Neutrophil (primary cell): Measurements from ENCODE around the gene HRAS.

Experiments
- H3K27ac ChIP-seq: fragments of 200-600 bp; sonication (generic); 2 replicates; pipeline ENCODE4 v1.5.1; 2016; ENCODE audit warnings: mild to moderate bottlenecking, moderate library complexity
- H3K27me3 ChIP-seq: fragments of 200-600 bp; sonication (generic); 2 replicates; pipeline ENCODE4 v1.6.0; 2016; ENCODE audit warnings: mild to moderate bottlenecking
- H3K36me3 ChIP-seq: fragments of 200-600 bp; sonication (generic); 2 replicates; pipeline ENCODE4 v1.5.1; 2017
- H3K4me1 ChIP-seq, 2 experiments: fragments of 200-600 bp in 1 of 2; sonication (generic) in 1 of 2; 1 replicate in 1 of 2; 2 replicates in 1 of 2; pipeline versions ENCODE4 v1.5.1 to v1.6.1; 2013 to 2016; ENCODE audit warnings: low read depth in 1 of 2, low read length in 1 of 2, mild to moderate bottlenecking in 1 of 2, moderate library complexity in 1 of 2; ENCODE audit not compliant: control insufficient read depth in 1 of 2, insufficient read depth in 1 of 2
- H3K4me3 ChIP-seq, 2 experiments: fragments of 200-600 bp in 1 of 2; sonication (generic) in 1 of 2; 1 replicate in 1 of 2; 2 replicates in 1 of 2; pipeline ENCODE4 v1.5.1; 2013 to 2016; ENCODE audit warnings: low read depth in 1 of 2, low read length in 1 of 2, mild to moderate bottlenecking in 1 of 2, moderate library complexity in 1 of 2
- H3K9me3 ChIP-seq: fragments of 200-600 bp; sonication (generic); 2 replicates; pipeline ENCODE4 v1.5.1; 2016
- TF ChIP-seq, protein P1 (sequence below): fragments of 200-600 bp; sonication (generic); IDR thresholded peaks from 2 replicates; pipeline ENCODE4 v1.5.1; 2016; ENCODE audit warnings: antibody characterized with exemption

HRAS gene

GRCh38 chr11:538431-539051 is 3.2 kb upstream of the HRAS start:
- Histone ChIP-seq H3K36me3 (no peaks in the 10 kb centered on the region), H3K9me3 (no peaks in the 10 kb centered on the region), H3K4me3 (no peak overlapping the region), H3K4me1 (peaks cover 30 to 31% of the 10 kb centered on the region in 2 experiments), H3K27me3 (peaks cover 64% of the 10 kb centered on the region), H3K27ac (no peak overlapping the region)
- TF ChIP-seq, protein P1, sequence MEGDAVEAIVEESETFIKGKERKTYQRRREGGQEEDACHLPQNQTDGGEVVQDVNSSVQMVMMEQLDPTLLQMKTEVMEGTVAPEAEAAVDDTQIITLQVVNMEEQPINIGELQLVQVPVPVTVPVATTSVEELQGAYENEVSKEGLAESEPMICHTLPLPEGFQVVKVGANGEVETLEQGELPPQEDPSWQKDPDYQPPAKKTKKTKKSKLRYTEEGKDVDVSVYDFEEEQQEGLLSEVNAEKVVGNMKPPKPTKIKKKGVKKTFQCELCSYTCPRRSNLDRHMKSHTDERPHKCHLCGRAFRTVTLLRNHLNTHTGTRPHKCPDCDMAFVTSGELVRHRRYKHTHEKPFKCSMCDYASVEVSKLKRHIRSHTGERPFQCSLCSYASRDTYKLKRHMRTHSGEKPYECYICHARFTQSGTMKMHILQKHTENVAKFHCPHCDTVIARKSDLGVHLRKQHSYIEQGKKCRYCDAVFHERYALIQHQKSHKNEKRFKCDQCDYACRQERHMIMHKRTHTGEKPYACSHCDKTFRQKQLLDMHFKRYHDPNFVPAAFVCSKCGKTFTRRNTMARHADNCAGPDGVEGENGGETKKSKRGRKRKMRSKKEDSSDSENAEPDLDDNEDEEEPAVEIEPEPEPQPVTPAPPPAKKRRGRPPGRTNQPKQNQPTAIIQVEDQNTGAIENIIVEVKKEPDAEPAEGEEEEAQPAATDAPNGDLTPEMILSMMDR = no peak

DNA sequence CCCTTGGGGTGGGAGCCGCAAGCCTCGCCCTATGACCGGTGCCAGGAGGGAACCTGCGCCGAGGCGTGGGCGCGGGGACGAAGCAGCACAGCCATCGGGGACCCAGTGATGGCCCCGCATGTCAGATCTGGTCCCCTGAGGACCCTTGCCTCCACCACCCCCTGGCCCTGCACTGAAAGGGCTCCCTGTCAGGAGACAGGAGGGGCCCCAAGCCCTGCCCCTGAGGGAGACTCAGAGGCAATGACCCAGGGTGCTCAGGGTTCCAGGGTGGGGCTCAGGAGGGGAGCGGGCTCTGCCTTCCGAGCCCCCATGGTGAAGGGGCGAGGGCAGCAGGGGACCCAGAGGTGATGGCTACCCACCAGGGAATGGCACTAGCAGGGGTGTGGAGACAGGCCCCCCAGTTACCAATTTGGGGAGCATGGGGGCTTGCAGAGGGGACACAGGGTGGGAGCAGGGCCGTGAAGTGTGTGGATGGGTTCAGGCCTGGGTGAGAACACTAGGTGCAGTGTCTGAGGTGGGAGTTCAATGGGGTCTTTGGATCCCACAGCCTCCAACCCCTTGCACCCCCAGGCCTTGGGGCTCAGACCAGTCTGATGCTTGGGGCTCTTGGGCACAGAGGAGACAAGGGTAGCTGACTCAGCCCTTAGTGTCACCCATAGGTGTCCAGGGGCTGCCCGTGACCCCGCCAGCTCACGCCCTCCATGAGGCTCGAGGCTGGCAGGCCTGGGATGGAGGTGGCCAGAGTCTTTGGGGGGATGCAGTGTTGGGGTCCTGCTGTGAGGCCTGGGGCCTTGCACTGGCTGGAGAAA is 2.5 kb upstream of the HRAS start:
- H3K9me3 ChIP-seq = no peaks in the 10 kb centered on the region
- TF ChIP-seq, protein P1 = no peak
- peaks cover 64% of the 10 kb centered on the region for H3K27me3 ChIP-seq
- H3K4me3 ChIP-seq = peak overlapping the region; percentile 71 to 87
- peaks cover 30 to 31% of the 10 kb centered on the region in 2 experiments for H3K4me1 ChIP-seq
- H3K36me3 ChIP-seq = peaks cover 5% of the 10 kb centered on the region
- H3K27ac ChIP-seq = no peak overlapping the region

DNA sequence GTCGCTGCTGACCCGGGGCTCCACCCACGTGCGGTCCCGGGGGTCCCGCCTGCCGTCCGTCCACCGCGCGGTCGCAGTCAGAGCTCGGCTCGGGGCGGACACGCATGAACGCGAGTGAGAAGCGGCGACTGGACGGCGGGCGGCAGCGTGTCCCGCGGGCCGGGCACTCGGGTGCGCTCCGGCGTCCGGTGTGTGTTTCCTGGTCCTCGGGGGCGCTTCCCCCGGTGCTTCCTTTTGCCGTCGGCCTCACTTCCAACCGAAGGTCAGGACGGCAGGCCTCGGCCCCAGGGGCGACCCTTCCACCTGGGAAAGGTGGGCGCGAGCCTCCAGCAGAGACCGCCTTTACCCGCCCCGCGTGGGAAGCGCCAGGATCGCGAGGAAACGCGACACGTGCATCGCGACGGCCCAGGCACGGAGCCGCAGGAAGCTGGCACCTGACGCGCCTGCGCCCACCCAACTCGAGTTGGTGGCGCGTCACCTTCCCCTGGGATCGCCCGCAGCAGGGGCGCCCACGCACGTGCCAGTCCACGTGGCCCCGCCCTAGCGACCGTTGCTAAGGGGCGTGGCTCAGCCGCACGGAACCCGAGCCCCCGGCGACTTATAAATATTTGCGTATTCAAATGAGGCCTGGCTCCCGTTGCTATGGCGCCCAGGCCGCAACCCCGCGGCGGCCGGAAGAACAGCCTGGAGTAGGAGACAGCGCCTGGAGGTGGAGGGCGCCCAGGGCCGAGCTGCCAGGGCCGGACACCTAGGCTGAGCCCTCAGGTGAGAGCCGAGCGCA is 1.7 kb upstream of the HRAS start, which contains the start of gene LRRC56:
TSS of gene LRRC56 (plus strand) at position 687 of the 781 bp plus-strand sequence. CDS start 3,158 bp downstream, outside the sequence.
- Histone ChIP-seq H3K9me3 (no peaks in the 10 kb centered on the region), H3K4me1 (peaks cover 30 to 31% of the 10 kb centered on the region in 2 experiments), H3K36me3 (peaks cover 13% of the 10 kb centered on the region), H3K27me3 (peaks cover 64% of the 10 kb centered on the region), H3K27ac (no peak within 1 kb of the TSS), H3K4me3 (peak within 1 kb of the TSS; percentile 71 to 87)
- TF ChIP-seq, protein P1 = no peak

DNA sequence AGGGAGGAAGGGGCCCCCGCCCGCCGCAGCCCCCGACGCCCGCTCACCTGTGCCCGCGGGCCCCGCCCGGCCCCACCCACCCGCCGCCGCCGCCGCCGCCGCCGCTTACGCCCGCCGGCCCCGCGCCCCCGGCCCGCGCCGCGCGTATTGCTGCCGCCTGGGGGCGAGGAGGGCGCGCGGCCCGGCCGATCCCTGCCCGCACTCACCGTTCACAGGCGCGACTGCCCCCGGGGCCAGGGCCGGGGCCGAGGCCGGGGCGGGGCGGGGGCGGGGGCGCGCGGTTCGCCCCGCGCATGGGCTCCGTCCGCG is 212 bp downstream of the HRAS start:
- Histone ChIP-seq H3K4me1 (peaks cover 30 to 31% of the 10 kb centered on the region in 2 experiments), H3K27ac (no peak overlapping the region), H3K4me3 (peak overlapping the region; percentile 60 to 71), H3K27me3 (peaks cover 55% of the 10 kb centered on the region), H3K9me3 (no peaks in the 10 kb centered on the region), H3K36me3 (peaks cover 16% of the 10 kb centered on the region)
- TF ChIP-seq, protein P1 = no peak

DNA sequence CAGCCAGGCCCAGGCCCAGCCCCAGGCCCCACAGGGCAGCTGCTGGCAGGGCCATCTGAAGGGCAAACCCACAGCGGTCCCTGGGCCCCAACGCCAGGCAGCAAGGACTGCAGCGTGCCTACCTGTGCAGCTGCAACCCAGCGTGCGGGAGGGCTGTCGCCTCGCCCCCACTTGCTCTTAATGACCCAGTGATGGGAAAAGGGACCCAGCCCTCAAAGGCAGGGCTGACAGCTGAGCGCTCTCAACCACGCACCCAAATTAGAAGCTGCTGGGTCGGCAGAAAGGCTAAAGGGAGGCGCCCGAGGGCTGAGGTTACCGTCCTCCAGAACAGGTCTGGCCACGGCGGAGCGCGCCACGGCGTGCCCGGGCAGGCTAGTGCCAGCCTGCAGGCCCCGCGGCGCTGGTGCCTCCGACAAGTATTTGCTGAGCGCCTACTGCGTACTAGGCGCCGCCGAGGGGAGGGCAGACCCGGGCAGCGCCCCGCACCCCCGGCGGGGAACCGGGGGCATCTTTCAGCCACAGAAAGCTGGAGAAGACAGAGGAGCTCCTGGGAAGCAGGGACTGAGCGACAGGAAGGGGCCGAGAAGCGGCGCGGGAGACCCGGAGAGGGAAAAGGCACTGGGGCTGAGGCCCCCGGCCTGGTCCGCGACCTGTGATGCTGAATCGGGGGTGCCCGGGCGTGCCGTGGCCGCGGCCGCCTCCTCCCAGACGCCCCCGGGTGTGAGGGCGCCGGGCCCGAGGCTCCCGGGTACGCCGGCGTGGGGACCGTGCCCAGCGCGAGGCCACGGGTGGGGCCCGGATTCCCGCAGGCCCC is 773 bp downstream of the HRAS start:
- Histone ChIP-seq H3K36me3 (peaks cover 16% of the 10 kb centered on the region), H3K4me1 (peaks cover 30 to 31% of the 10 kb centered on the region in 2 experiments), H3K9me3 (no peaks in the 10 kb centered on the region), H3K27ac (no peak overlapping the region), H3K4me3 (peak overlapping the region; percentile 53 to 60), H3K27me3 (peaks cover 49% of the 10 kb centered on the region)
- TF ChIP-seq, protein P1 = no peak
